GM19438 (cell line): ENCODE measurements around the gene BACE1.
"Not testable (repeated sequence)": the region's sequence is repeated elsewhere in the genome, so short reads cannot be mapped to it uniquely, and the experiment has no call there.

Source experiments
- ATAC-seq: cut with Tn5 transposase; IDR thresholded peaks from one replicate; pipeline ENCODE4 v1.9.1; 2021; ENCODE audit warnings: low read depth; ENCODE audit not compliant: unreplicated experiment

Gene BACE1

GRCh38 chr11:117316197-117316961, at the start of gene BACE1:
Gene BACE1 (minus strand): TSS chr11:117316256. CDS start chr11:117315795, 461 bp downstream.
- ATAC-seq = no peak

DNA sequence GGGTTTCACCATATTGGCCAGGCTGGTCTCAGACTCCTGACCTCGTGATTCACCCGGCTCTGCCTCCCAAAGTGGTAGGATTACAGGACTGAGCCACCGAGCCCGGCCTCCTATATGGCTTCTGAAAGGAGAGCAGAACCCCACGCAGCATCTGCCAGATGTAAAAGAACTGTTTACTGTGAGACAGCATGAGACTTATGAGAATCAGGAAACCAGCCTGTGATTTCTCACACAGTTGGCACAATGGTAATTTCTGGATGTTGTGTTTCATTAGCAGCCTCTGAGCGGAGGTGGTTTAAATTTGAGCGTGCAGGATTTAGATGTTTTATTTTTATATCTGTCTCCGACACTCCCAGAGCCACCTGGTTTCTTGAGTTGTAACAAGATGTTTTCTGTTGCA, 45.4 kb upstream of the BACE1 start:
- ATAC-seq = no peak

DNA sequence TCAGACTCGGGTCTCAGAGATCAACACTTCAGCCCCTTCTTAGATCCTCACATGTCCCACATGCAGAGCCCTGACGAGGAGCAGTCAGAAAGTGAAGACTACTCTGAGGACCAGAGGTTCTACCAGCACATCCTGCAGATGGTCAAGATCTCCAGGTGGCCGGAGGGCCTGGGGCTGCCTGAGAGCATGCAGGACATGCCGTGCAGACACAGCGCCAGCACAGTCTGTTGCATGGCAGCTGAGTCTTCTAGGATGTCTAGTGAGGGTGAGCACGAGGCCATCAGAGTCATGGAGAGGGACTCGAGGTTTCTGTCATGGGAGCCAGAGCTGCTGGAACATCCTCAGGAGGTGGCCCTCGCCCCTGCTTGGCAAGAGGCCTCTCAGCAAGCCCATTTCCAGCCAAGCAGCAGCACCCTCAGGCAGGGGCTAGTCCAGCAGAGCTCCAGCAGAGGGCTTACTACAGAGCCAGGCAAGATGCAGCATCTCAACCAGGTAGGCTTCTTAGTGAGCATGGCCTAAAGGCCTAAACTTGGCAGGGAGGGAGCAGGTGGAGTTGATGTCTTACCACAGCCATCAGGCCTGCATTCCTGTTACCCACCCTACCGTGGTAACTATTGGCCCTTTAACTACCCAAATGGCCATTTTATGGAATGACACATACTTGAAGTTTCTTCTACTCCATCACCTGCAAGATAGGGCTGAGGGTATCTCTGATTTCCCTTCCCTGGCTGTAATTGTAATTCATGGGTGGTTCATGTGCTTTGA, 40.3 kb upstream of the BACE1 start:
- ATAC-seq = no peak

DNA sequence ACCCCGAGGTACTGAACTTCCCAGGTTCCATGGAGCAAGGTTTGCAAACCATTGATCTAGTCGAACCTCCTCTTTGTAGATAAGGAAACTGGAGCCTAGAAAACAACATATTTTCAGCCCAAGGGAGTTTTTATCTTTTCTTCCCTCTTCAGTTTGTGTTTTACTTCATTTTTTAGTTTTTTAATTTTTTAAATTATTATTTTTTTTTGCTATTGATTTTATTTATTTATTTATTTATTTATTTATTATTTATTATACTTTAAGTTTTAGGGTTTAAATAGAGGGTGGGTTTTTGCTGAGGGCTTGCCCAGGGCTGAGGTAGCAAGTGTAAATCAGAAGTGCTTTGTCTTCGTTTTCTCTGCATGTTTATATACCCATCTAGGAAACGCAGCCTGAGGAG, 38.5 kb upstream of the BACE1 start:
- no peak for ATAC-seq

GRCh38 chr11:117345039-117345438, 29.0 kb upstream of the BACE1 start:
- ATAC-seq = no peak

- ATAC-seq = no peak
Measured at GRCh38 chr11:117337076-117337475, 21.0 kb upstream of the BACE1 start.

DNA sequence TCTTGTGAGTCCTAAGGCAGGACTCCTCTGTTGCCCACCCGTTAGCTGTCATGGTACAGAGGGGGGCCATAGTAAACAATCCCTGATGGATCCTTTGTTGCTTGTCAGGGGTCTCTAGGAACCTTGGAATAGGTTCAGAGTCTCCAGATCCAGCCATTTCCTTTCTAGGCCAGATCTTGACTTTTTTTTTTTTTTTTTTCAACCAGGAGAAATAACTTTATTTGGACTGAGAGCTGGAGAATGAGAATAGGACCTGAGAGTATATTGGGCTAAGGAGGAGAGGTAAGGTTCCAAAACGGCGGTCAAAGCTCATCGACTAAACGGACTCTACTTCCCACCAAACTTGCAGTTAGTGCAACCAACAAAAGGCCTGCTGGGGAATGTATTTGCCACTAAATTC, 19.3 kb upstream of the BACE1 start:
- no peak for ATAC-seq

DNA sequence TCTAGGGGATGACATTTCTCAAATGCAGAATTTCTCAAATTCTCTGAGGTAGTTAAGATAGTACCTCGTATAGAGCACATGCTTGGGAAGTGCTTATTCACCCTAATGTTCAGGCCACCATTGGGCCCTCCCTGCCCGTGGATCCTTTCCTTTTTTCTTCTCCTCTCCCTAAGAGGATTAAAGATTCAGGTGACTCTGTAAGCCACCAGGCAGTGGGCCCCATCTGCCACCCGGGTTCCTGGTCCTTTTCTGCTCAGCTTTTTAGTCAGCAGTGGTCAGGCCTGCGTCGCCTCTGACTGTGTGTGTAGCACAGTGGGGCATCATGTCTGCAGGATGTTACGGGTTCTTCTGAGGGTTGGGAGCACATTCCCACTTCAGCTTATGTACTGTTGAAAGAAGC, 18.8 kb upstream of the BACE1 start:
- no peak for ATAC-seq

- no peak for ATAC-seq
Measured at GRCh38 chr11:117333917-117334316, 17.9 kb upstream of the BACE1 start.

DNA sequence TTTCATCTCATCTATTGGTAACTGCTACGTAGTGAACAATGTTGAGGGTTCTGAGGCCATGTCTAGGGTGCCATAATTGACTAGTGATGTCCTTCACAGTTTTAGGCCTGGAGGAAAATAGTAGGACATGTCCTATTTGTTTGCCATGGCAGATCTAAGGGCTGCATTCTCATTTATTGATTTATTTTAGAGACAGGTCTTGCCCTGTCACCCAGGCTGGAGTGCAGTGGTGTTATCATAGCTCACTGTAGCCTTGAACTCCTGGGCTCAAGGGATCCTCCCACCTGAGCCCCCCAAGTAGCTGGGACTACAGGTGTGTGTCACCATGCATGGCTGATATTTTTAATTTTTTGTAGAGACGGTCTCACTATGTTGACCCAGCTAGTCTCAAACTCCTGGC, 16.8 kb upstream of the BACE1 start:
- ATAC-seq = no peak

GRCh38 chr11:117328375-117329010, 12.4 kb upstream of the BACE1 start:
- ATAC-seq = peak; percentile 21

DNA sequence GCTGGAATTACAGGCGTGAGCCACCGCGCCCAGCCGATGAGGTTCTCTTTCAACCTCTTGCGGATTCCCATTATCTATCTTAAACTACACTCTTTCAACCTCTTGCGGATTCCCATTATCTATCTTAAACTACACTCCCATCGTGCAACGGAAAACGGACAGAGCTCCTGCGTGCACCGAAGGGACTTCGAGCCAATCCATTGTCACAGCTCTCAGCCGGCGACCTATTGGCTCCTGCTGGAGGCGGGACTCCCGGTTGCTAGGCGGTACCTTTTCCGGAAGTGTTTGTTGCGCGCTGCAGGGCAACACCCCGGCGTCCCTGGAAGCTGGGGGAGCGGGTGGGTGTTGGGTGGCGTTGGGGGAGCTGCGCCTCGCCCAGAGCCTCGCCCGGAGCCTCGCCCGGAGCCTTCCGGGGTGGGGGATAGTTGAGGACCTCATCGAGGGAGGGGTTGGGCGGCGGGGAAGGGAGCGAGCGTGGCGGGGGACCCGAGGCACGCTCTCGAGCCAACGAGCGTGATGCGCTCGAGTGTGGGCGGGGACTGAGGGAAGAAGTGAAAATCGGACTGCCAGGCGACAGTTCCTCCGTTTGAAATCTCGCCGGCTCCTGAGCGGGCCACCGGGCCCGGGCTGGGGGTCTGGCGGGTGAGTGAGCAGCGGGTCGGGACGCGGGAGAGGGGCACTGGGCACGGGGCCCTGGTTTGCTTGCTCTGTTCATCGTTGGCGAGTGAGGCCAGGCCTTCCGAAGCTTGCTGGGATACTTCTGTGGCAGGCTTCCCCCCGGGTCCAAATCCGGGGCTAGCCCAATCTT, 11.7 kb upstream of the BACE1 start, which contains the start of gene CEP164:
Gene CEP164, plus strand, starts transcription at position 288 of the 808 bp plus-strand sequence. CDS start 10,733 bp downstream, outside the sequence.
- peak; percentile 98 for ATAC-seq

- ATAC-seq = not testable (repeated sequence)
Measured at GRCh38 chr11:117327255-117327566, 11.2 kb upstream of the BACE1 start.

DNA sequence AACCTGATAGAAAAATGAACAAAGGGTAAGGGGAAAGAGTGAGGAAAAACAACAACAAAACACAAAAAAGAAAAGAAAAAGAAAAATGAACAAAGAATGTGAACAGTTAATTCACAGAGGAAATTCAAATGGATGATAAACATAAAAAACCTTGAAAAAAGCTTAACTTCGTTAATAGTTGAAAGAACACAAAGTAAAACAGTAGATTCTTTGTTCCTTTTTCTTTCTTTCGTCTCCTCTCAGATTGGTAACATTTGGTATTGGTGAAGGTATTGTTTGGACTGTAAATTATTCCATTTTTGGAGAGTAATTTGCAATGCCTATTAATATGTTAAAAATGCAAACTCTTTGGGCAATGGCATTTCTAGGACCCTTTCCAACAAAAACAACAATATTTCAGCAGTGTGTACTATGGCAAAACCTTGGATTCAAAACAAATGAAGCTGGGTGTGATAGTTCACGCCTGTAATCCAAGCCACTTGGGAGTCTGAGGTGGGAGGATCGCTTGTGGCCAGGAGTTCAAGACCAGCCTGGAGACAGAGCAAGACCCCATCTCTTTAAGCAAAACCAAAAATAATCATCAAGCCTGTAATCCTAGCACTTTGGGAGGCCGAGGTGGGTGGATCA, 3.3 kb upstream of the BACE1 start:
- ATAC-seq = no peak

DNA sequence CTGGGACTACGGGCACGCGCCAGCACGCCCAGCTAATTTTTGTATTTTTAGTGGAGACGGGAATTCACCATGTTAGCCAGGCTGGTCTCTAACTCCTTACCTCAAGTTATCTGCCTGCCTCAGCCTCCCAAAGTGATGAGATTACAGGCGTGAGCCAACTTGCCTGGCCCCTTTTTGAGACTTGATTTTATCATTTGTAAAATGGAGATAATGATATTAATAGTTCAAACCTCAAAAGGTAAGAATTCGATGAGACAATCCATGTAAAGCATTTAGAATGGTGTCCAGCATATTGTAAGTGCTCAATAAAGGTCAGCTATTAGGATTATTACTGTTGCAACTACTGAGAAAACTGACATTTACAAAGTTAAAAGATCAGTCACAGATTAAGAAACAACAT, 2.7 kb upstream of the BACE1 start:
- ATAC-seq = no peak

DNA sequence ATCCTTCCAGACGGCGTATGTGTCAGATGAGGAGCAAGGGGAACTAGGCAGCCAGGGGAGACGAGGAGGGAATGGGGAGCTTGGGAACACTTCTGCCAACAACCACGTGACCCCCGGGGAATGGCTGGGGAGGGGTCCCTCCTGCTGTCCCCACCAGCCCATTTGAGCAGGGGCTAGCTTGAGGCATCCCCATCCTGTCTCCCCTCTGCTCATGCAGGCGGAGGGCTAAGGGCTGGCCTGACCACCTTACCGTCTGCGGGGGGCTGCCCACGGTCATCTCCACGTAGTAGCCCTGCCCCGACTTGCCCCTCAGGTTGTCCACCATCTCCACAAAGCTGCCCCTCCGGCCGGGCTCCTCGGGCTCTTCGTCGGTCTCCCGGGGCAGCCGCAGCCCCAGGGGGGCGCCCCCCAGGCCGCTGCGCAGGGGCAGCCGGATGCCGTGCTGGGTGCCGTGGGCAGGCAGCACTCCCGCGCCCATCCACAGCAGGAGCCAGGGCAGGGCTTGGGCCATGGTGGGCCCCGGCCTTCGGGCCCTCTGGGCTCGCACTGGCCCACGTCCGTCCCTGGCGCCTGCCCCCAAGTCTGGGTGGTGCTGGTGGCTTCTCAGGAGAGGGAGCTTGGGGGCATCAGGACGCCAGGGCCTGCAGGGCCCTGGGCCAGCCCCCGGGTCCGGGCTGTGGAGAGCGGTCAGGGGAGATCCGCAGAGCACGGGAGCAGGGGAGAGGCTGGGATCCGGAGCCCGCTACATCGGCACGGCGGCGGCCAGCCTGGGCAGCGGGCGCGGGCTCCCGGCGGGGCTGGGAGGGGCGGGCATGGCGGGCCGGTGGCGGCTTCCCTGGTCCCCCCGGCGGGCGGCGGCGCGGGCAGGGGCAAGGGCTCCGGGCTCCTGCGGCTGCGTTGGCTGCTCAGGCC, 515 bp downstream of the BACE1 start:
- no peak for ATAC-seq

- no peak for ATAC-seq
Measured at GRCh38 chr11:117314840-117315239, 1.2 kb downstream of the BACE1 start.

DNA sequence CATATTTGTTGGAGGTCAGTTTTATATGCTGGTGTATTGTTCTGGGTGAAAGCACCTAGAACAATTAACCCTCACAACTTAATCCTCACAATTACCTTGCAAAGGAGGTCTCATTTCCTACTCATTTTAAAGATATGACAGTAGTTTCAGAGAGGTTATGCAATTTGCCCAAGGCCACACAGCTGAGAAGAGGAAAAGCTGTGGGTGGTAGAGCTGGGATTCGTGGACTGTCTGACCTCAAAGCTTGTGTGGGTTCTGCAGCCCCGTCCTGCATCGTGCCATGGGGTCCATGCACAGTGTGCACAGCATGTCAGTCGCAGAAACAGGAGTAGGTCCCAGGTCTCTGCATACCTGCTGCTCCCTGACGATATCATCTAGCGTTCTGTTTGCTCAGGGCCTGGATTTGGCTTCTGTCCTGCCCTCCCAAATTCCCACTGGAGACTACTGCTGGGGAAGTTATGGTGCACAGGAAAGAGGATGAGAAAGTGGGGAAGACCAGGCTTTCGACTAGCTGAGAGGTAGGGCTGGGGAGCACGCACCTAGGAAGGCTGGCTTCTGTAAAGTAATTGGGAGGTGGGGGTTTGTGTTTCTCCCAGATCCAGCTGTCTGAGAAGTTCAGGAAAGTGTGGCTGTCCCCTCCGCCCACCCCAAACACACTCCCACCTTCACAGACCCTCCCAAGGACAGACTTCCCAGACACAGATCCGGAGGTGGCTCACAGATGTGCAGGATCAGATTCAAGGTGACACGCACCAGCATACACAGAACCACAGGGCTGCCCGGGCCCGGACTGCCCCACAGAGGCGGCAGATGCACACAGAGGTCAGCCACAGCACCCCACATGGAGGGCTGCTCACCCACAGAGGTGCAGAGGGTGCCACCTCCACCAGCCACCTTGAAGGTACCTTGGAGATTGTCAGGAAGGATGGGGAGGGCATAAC, 2.0 kb downstream of the BACE1 start:
- no peak for ATAC-seq
